Endothelial cell of hepatic sinusoid (primary cell): ENCODE measurements around the gene SLC16A10.

ENCODE experiments used
- in situ Hi-C: cut with HindIII; loops from 2 replicates; pipeline ENCODE4 v1.10.0; 2017; ENCODE audit warnings: low sequenced_read_pairs

The SLC16A10 gene

DNA sequence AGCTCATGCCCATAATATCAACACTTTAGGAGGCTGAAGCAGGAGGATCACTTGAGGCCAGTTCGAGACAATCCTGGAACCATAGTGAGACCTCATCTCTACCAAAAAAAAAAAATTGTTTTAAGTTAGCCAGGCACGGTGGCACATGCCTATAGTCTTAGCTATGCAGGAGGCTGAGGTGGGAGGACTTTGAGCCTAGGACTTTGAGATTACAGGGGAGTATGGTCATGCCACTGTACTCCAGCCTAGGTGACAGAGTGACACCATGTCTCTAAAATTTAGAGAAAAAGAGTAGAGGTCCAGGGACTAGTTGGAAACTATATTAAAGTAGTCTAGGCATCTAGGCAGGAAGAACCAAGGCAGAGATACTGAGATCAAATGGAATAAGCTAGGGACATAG lies 121.6 kb downstream of the SLC16A10 start:
- in situ Hi-C loops, result no loop called here

DNA sequence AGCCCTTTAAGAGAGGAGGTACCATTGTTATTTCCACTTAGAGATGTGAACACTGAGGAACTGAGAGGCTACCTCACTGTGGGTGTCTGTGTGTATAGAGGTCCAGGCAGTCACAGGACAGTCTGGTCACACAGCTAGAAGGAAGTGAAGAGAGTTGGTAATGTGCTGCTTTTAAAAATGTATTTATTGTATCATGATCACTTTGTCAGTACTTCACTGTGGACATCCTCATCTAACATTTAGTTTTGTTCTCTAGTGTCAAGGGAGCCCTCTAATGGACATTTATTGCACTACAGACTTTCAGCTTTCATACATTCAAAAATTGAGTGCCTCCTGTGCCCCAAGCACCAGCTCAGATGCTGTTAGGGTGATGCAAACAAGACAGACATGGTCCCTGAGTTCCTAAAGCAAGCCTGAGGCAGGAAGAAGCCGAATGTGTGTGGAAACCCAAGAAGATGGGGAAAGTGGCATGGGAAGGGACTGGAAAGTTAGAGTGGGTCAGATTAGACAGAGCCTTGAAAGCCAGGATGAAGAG lies 123.0 kb downstream of the SLC16A10 start:
- in situ Hi-C loops, result no loop called here

DNA sequence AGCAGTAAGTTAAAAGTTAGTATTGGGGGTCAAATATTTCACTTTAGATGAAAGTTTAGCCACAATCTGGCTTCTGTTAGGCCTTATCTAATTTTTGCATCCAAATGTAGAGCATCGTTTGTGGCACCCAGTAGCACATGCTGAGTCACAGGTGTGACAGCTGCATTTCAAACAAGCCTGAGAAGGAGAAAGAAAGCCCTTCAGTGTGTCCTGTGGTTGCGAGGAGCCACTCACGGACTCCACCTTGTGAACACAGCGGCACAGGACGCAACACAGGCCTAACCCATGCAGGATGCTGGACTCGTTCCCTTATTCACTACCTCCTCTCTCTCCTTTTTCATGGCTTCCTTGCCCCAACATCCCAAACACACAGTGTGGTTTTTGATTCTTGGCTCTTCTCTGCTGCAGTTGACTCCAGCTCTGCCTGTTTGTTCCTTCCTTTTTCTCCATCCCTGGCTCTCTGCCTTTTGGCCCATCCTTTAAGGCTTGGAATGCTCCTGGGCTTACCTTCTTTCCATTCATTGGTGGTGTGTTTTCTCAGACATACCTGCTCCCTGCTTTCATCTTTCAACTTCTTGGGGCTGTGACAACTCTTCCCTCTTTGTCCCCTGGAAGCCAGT lies 124.2 kb downstream of the SLC16A10 start:
- in situ Hi-C loops, result no loop called here

DNA sequence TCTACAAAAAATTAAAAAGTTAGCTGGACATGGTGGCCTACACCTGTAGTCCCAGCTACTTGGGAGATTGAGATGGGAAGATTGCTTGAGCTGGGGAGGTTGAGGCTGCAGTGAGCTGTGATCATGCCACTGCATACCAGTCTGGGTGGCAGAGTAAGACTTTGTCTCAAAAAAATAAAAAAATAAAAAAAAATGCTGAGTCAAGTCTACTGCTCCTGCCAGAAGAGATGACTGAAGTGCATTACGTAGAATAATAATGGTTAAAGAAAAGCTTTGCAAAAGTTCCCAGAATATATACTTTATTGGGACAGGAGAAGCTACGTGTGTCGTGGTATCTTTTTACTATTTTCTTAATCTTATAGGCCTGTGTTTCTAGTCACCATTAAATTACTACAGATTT lies 125.3 kb downstream of the SLC16A10 start:
- in situ Hi-C loops, result no loop called here

DNA sequence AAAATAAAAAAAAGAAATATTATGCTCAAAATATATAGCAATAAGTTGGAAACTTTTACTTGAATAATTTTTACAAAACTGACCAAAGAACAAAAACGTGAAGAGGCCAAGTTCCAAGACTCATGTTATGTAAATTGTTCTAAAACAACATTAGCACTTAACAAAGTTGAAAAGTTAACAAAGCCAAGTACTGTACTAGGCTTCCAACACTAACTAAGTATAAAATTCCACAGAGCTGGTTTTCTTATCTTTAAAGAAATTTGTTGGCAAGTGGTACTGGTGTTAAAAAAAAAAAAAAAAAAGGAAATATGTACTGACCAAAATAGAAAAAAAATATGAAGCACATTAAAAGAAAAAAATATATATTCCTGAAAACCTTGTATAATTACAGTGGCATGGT lies 127.8 kb downstream of the SLC16A10 start:
- in situ Hi-C loops, result no loop called here

DNA sequence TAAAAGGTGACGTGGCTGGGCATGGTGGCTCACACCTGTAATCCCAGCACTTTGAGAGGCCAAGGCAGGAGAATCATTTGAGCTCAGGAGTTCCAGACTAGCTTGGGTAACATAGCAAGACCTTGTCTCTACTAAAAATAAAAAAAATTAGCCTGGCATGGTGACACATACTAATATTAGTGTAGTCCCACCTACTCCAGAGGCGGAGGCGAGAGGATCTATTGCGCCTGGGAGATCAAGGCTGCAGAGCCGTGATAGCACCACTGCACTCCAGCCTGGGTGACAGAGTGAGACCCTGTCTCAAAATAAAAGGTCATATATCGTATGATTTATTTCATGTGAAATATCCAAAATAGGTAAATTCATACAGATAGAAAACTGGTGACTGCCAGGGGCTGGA lies 132.5 kb downstream of the SLC16A10 start:
- in situ Hi-C loops, result no loop called here

DNA sequence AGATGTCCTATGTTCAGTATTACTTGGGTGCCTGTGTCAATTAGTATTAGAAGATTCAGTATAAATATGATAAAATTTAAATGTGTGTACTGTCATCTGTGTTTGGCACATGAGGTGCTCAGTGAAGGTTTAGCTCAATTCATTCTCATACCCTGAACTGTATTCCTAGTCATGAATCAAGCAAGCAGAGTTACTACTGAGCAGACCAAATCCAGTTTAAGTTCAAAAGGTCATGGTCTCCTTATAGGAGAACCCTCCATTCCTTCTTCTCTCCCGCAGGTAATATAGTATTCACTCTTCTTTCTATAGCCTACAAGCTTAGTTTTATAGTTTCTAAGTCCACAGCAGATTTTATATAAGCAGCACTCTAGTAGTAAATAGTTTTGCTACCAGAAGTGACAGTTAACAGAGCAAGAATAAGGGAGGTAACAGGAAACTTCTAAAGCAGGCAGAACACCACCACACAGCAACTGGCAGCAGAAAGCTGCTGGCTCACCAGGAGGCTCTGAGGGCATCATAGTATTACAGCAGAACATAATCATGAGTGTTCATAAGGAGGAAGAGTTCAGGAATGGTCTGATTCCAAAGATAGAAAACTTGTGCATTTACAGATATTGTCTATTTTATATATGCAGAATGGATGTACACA lies 133.2 kb downstream of the SLC16A10 start:
- in situ Hi-C loops, result no loop called here

DNA sequence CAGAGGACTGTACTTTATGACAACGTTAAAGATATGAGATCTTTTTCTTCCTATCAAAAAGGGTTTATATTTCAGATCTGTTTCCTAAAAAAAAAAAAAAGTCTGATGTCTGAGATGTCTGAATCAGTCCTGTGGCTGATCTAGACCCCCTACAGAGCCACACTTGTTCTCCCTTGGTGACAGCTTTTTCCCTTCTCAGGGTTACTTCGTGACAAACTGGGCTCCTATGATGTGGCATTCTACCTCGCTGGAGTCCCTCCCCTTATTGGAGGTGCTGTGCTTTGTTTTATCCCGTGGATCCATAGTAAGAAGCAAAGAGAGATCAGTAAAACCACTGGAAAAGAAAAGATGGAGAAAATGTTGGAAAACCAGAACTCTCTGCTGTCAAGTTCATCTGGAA lies 134.5 kb downstream of the SLC16A10 start:
- in situ Hi-C loops, result no loop called here

DNA sequence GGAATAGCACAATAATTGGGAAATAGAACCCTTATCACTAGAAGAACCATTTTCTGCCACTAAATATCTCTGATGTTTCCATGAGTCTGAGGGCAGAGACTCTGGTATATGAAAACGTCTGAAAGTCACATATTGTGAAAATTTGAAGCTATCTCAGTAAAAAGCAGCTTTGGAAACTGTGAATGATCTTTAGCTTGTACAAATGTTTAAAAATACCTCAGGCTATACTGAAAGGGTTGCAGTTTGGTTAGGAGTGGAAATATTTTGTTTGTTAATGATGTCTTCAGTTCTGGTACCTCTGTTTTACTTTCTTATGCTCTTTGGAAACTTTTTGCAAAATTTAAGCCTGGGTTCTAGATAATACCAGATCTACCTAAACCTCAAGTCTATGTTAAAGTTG lies 135.0 kb downstream of the SLC16A10 start:
- in situ Hi-C loops, result no loop called here

DNA sequence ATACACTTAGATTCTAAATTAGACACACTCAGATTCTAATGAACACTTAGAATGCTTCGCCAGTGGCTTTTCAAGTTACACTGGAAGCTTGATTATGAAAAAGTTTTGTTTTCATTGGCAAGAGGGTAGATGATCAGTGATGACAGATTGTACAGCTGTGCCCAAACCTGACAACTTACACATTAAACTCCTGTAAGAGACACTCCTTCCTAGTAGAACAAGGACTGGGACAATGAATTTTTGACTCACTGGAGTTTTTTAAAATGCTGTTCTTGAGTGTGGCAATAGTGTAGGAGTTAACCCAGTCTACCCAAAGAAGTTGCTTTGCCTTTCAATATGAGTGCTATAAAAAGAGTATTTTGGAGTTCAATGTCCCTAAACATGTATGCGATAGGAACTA lies 140.8 kb downstream of the SLC16A10 start:
- in situ Hi-C loops, result no loop called here

DNA sequence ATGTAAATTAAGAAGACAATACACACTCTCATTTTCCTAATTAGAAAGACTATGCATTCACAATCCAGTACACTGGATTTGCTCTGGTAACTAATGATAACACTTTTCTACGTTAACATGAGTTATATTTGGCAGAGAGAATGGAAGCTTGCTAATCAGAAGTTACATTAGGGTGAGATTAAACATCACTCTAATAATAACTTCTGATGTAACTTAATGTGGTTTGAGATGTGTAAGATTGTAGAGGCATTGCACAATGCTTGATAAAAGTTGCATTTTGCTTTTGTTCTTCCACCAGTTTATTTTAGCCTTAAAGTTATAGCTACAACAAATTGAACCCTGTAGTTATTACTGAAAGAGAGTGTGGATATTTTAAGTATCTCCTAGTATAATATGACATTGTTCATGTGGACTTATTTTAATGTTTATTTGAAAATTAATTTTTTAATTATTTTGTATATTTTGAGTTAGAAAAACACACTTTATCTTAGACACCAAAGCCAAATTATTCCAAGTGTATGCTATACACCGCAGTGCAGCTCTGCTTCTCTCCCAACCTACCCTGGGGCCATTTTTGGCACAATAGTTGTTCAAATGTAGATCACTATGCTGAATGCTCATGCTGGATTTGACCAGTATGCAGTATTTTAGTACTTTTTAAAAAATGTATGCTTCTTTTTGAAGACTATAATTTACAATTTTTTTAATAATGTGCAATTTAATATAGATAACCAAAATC lies 143.2 kb downstream of the SLC16A10 start:
- in situ Hi-C loops, result no loop called here

DNA sequence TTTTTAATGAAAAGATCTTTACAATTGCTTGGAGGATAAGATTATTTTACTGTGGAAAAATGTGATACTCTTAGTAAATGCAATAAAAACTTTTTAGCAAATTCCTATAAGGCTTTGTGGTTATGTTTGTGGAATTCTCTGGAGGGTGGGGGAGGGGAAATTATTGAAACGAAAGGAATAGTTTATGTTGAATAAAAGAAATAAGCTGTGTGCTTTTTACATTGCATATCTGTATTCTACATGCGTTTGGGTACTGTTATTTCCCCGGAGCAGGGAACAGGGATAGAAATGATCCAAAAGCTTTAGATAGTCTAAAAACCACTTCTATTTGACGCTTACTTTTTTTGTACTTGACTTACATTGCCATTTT lies 143.8 kb downstream of the SLC16A10 start:
- in situ Hi-C loops, result no loop called here

DNA sequence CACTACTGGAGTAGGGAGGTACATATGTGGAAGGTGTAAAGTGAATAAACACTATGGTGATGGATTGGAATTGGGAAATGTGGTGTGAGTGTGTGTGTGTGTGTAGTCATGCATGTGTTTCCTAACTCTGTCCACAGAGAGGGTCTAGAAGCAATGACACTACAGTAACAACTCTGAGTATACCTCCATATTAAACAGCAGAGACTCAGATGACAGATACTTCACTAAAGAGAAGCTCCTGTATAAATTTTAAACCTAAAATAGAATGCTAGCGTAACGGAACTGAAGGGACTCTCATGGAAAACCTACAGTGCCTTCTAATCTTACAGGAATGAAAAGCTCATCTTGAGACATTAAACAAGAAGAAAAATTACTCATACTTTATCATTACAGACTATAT lies 150.5 kb downstream of the SLC16A10 start:
- in situ Hi-C loops, result no loop called here

DNA sequence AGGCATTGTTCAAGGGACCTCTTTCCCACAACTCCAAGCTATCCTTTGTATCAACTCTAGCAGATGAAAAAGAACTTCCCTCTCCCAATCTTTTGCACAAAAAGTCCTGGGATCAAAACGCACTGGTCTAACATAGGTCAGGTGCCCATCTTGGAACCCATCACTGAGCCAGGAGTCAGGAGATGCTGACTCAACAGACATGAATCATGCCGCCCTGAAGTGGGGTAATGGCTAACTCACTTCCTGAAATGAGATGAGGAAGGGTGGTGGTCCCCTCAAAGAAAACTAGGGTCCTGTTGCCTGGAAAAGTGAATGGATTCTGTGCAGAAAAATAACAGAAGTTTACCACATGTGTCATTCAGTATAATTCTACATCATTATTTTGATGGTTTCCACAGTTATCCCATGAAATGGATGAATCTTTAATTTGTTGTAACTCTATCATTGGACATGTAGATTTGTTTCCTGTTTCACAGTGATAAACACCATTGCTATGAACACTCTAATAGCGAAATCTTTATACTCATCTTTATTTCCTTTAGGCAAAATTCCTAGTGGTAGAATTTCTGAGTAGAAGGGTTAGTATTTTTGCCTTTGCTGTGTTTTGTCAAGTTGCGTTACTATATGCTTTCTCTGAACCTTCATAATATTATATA lies 151.3 kb downstream of the SLC16A10 start:
- in situ Hi-C loops, result no loop called here

DNA sequence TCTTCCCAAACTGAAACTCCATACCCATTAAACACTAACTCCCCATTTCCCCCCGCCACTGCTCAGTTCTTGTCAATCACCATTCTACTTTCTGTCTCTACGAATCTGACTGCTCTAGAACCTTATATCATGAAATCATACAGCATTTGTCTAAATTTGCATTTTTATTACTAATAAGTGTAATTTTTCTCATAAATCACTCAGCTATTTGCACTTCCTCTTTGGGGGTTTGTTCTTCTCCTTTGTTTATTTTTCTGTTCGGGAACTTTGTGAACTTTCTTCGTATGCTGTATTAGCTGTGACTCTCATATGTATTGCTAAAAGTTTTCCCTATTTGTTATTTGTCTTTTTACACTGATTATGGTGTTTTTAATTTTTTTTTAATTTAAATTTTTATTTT lies 152.2 kb downstream of the SLC16A10 start:
- in situ Hi-C loops, result no loop called here

DNA sequence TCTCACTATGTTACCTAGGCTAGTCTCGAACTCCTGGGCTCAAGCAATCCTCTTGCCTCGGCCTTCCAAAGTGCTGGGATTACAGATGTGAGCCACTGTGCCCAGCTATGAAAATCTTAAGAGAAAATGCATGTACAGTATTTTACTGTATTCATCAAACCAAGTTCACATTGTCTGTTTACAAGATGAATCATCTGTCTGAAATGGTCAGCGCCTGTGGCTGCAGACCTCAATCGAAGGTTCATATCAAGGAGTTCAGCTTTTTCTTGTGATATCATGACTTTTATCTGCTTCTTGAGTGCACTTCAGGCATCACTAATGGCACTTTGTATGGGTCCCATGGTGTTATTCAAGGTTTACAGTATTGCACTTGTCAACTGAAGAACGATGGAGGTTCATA lies 155.1 kb downstream of the SLC16A10 start:
- in situ Hi-C loops, result no loop called here

DNA sequence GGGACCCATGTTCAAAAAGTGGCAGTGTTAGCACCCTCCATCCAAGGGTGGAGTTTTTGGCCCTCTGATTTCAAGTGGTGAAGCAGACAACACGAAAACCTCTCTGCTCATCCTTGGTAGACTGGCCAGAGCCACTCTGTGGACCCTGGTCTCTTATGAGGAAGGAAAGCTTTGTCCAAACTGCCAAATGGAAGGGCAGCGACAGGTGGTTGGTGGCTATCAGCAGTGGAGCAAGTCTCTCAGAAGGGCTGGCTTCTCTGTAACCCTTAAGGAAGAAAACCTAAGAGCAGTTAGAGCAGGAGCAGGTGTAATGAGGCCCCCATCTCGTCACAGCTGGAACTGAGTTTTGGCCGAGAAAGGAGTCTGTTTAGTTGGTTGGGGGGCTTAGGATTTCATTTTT lies 155.8 kb downstream of the SLC16A10 start:
- in situ Hi-C loops, result no loop called here

DNA sequence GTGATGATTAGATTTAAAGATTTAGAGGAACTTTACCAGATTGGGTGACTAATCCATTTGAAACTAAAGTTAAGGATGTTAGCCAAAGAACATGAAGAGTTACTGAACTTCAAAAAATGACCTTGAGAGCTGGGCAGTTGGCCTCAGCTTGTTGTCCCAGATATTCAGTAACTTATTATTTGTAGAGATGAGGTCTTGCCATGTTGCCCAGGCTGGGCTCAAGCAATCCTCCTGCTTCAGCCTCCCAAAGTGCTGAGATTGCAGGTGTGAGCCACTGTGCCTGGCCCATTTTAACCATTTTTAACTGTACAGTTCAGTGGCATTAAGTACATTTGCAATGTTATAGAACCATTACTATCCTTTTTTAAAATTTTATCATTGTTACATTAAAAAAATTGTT lies 161.5 kb downstream of the SLC16A10 start:
- in situ Hi-C loops, result no loop called here

DNA sequence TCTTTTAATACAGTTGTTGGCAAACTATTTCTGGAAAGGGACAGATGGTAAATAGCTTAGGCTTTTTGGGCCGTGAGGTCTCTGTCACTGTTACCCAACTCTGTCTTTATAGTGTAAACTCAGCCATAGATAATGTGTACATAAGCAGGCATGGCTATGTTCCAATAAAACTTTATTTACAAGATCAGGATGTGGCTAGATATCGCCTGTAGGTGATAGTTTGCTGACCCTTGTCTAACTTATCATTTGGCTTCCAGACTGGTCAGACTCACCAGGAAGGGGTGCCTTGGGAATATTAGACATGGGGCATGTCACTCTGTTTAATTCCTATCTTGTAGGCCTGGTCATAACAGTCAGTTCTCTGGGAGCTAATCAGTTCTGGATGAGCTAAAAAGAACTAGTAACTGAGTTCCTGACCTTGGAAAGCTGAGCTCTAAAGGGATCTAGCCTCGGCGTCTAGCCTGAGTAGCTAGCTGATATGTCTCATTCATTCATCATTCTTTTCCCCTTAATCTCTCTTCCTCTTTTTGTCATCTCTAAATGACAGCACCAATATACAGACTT lies 163.6 kb downstream of the SLC16A10 start:
- in situ Hi-C loops, result loop anchor here (25.0 kb wide), 1 partner anchor 386 kb away; no protein-coding TSS in a partner anchor

DNA sequence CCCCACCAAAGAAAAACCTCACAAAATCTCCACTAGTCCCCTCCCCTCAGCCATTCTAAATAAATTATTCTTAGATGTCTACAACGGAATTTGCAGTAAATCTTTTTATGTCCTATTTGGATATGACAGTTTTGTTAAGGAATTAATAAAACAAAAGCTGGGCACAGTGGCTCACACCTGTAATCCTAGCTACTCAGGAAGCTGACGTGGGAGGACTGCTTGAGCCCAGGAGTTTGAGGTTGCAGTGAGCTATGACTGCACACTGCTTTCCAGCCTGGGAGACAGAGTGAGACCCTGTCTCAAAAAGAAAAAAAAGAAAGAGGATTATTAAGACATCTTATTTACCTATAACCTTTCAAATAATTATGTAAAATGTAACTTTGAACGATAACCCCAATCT lies 165.4 kb downstream of the SLC16A10 start:
- in situ Hi-C loops, result loop anchor here (25.0 kb wide), 1 partner anchor 385 kb away; no protein-coding TSS in a partner anchor
